SW480 (cell line): ENCODE results near the gene CHCHD1.
"Not testable (repeated sequence)": the region's sequence is repeated elsewhere in the genome, so short reads cannot be mapped to it uniquely, and the experiment has no call there.

Experiments
- DNase-seq: peaks from one replicate; pipeline ENCODE4 v3.0.0-alpha.2; 2016; ENCODE audit warnings: low spot score

The CHCHD1 gene

DNA sequence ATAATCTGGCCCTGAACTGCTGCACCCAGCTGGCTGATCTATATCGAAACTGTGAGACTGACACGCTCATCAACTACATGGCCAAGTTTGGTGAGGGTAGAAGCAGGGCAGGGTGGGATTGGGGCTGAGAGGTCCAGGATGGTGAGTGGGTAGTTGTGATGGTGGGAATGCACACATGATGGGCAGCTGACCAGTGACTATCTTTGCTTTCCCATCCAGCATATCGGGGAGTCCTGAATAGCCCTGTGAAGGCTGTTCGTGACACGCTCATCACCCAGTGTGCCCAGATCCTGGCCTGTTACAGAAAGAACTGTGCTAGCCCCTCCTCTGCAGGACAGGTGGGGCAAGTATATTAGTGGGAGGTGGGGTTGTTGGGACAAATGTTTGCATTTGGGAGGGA is 12.5 kb upstream of the CHCHD1 start:
- no peak for DNase-seq

DNA sequence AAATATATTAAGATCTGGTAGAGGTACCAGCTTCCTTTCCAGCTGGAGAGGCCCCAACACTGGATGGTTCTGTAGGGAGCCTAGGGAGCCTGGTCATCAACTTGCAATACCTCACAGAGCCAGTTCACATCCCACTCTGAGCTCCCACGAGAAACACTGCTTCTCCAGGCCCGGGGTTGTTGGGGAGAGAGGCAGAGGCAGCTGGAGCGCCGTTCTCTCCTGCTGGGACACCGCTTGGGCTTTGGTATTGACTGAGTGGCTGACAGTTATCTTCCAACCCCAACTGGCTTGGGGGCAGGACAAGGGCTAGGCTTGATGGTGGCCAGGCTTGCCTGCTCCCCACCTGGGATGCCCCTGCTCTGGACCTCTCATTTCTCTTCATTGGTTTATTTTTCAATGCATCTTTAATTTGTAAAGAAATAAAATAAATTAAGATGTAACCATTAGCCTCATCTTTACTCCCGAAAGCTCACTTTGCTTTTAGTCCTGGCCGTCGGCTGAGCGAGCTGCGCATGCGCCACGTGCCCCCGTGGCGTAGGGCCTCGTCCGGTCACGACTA is 10.0 kb upstream of the CHCHD1 start:
- DNase-seq = no peak

- DNase-seq = peak; percentile 82
Observed at GRCh38 chr10:73772281-73773151, 9.3 kb upstream of the CHCHD1 start.

DNA sequence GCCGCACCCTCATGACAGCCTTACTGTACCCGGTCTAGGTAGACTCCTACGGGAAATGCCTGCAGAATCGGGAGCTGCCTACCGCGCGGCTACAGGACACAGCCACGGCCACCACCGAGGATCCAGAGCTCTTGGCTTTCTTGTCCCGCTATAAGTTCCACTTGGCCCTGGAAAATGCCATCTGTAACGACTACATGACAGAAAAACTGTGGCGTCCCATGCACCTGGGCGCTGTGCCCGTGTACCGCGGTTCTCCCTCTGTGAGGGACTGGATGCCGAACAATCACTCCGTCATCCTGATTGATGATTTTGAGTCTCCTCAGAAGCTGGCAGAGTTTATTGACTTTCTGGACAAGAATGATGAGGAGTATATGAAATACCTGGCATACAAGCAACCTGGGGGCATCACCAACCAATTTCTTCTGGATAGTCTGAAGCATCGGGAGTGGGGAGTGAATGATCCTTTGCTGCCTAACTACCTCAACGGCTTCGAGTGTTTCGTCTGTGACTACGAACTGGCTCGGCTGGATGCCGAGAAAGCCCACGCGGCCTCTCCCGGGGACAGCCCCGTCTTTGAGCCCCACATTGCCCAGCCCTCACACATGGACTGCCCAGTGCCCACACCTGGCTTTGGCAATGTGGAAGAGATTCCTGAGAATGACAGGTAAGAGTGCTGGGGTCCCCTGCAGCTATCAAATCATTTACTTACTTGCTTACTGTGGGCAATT is 8.5 kb upstream of the CHCHD1 start:
- DNase-seq = peak; percentile 9

- peak; percentile 40 for DNase-seq
Observed at GRCh38 chr10:73774637-73775036, 7.2 kb upstream of the CHCHD1 start.

- DNase-seq = no peak
Observed at GRCh38 chr10:73779018-73779417, 2.8 kb upstream of the CHCHD1 start.

DNA sequence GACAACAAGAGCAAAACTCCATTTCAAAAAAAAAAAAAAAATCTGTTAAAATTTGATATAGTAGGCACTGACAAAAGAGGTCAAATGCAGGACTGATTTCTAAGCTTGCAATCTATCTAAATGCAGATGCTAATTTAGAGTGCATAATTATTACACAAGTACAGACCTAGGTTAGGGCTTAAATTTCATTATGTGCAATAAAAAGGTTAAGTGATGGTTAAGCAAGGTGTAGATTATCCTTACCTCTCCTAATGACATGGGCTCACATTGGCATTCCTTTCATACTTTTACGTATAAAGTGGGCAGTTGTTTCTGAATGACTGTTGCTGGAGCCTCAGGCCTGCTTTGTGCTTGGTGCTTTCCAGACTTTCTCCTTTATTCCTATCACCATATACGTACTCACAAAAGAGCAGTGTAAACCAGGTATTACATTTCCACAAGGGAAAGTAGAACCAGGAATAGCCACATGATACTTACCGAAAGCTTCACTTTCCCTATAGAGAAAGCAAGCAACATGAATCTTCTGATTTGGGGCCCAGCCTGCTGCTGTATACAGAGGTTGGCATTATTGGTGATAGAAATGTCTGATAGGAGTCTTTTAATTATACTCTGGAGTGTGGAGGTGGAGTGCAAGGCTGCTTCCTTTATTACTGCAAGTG is 2.2 kb upstream of the CHCHD1 start:
- no peak for DNase-seq

DNA sequence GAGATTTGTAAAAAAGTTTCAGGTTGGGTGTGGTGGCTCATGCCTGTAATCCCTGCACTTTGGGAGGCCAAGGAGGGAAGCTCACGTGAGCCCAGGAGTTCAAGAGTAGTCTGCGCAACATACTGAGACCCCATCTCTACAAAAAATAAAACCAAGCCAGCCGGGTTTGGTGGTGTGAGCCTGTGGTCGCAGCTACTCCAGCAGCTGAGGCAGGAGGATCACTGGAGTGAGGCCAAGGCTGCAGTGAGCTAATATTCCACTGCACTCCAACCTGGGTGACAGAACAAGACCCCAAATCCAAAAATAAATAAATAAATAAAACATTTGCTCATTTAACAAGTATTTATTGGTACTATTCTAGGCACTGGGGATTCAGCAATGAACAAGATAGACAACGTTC is 1.5 kb upstream of the CHCHD1 start:
- no peak for DNase-seq

GRCh38 chr10:73780966-73781365 is 882 bp upstream of the CHCHD1 start:
- no peak for DNase-seq

DNA sequence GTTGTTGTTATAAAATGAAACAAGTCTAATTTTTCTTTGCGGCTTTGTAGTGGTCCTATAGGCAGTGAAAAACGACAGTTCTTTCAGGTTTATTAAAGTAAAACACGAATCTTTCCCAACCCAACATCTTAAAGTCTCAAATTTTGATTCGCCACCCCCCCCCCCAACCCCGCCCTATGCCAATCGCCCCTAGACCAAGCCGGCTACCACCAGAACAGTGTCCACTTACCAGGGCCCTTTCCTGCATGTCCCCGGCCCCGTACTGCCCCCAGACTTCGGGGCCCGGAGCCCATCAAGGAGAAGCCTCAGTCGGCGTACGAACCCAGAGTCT is 335 bp upstream of the CHCHD1 start:
- no peak for DNase-seq

GRCh38 chr10:73782749-73783085 is 869 bp downstream of the CHCHD1 start:
- no peak for DNase-seq

DNA sequence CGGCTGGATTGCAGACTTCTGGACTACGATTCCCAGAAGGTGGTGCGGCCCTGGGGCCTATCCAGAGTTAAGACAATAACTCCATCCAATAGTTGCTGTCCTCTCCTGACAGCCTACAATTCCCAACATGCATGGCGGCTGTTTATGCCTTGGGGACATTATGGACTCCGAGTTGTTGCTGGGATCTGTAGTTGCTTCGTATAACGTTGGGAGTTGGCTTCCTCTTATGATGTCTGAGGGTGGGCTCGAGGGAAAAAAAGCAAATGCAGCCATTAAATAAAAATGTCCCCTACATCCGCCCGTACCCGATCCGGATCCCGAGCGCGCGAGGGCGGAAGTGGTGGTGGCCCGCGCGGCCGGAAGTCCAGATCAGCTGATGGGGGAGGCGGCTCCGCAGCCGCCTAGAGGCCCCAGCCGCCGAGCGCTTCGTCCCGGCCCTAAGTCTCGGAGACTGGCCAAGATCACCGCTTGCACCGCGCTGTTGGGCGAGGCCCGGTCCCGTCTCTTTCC is 3.4 kb downstream of the CHCHD1 start, which contains the start of gene ZSWIM8:
Gene ZSWIM8, plus strand, starts transcription at position 396 of the 510 bp plus-strand sequence. CDS start 273 bp downstream, outside the sequence.
- peak; percentile 93 for DNase-seq

- peak; percentile 33 for DNase-seq
Observed at GRCh38 chr10:73785721-73786511, 4.1 kb downstream of the CHCHD1 start.

DNA sequence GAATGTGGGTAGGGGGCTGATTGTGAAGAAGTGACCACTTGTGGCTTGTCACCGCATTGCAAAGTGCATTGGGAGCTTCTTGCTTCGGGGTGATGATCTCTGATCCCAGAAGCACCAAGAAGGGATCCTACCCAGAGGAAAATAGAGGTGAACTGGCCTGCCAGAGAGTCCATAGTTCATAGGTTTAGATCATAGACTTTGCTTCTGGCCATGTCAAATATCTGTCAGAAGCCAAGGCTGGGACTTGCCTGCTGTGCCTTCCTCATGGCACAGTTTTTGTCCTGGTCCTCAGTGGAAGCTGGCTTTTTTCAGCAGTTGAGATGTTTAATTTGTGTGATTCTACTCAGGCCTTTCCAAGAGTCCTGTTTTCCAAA is 4.7 kb downstream of the CHCHD1 start:
- DNase-seq = no peak

GRCh38 chr10:73787031-73787800 is 5.4 kb downstream of the CHCHD1 start:
- not testable (repeated sequence) for DNase-seq

DNA sequence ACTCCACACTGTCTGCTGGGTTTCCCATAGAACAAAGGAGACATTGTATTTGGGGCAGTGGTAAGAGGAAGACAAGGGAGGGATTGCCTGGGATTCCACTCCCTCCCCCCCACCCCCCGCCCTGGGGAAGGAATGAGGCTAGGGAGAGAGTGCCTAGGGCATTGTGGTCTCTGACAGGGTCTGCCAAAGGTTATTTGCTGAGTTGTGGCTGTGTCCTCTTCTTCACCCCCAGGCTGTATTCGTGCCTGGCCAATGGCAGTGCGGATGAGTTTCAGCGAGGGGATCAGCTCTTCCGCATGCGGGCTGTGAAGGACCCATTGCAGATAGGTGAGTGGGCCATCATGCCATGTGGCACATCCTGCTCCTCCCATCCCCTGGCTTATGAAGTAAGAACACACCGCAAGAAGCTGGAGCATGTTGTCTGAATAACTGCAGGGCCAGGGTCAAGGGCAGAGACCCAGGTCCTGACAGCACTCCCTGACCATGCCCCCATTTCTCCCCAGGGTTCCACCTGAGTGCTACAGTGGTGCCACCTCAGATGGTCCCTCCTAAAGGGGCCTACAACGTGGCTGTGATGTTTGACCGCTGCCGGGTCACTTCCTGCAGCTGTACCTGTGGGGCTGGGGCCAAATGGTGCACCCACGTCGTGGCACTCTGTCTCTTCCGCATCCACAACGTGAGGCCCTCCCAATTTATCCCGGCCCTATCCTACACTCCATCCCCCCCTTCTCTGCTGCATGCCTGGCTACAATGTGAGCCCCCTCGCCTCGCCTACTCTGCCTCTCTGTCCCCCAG is 7.2 kb downstream of the CHCHD1 start:
- DNase-seq = no peak

GRCh38 chr10:73789659-73790055 is 7.8 kb downstream of the CHCHD1 start:
- DNase-seq = no peak

DNA sequence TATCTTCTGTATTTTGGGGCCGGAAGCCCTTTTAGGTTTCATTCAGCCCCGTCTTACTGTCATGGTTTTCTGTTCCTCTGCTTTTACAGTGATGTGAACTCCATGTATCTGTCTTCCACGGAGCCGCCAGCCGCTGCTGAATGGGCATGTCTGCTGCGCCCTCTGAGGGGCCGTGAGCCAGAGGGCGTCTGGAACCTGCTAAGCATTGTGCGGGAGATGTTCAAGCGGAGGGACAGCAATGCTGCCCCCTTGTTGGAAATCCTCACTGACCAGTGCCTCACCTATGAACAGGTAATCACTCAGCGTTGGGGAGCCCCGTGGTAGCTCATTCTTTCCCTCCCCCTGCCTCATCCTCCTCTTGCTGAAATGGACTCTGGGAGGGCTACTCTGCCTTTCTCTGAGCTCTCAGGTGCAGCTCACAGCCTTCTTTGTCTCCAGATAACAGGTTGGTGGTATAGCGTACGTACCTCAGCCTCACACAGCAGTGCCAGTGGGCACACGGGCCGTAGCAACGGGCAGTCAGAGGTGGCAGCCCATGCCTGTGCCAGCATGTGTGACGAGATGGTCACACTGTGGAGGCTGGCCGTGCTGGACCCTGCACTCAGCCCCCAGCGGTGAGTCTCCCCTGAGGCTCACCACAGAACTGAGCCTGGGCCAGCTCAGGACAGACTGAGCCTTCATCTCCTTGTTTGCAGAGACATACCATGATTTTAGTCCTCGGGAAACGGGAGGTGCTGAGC is 9.2 kb downstream of the CHCHD1 start:
- no peak for DNase-seq

DNA sequence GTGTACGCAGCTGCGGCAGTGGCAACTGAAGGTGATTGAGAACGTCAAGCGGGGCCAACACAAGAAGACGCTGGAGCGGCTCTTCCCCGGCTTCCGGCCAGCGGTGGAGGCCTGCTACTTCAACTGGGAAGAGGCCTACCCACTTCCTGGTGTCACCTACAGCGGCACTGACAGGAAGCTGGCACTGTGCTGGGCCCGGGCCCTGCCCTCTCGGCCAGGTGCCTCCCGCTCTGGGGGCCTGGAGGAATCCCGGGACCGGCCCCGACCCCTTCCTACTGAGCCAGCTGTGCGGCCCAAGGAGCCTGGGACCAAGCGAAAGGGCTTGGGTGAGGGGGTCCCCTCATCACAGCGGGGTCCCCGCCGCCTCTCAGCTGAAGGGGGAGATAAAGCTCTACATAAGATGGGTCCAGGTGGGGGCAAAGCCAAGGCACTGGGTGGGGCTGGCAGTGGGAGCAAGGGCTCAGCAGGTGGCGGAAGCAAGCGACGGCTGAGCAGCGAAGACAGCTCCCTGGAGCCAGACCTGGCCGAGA is 10.1 kb downstream of the CHCHD1 start:
- no peak for DNase-seq
